HEK293 (cell line): ENCODE results near the gene PNMA5.
A peak's percentile ranks its signal among the peaks of the same experiment; 100 is the strongest.

Experiments used
- KLF10 ChIP-seq: fragments of 450-650 bp; IDR thresholded peaks from 2 replicates; pipeline ENCODE4 v1.5.1; 2018; ENCODE audit warnings: missing biosample characterization, mild to moderate bottlenecking, missing genetic modification characterization
- KLF17 ChIP-seq: fragments of 450-650 bp; formaldehyde crosslinking; IDR thresholded peaks from 2 replicates; pipeline ENCODE4 v1.5.1; 2016; ENCODE audit warnings: missing biosample characterization, missing genetic modification characterization
- OSR2 ChIP-seq: fragments of 450-650 bp; formaldehyde crosslinking; IDR thresholded peaks from 2 replicates; pipeline ENCODE4 v1.5.1; 2016; ENCODE audit warnings: missing biosample characterization, missing genetic modification characterization
- OVOL3 ChIP-seq: fragments of 450-650 bp; formaldehyde crosslinking; IDR thresholded peaks from 2 replicates; pipeline ENCODE4 v1.5.1; 2016; ENCODE audit warnings: missing biosample characterization, missing genetic modification characterization
- ZNF112 ChIP-seq: fragments of 450-650 bp; formaldehyde crosslinking; IDR thresholded peaks from 2 replicates; pipeline ENCODE4 v1.5.0; 2017; ENCODE audit warnings: missing biosample characterization, missing genetic modification characterization
- ZNF335 ChIP-seq: fragments of 450-650 bp; formaldehyde crosslinking; conservative IDR thresholded peaks from 2 replicates; pipeline ENCODE4 v1.5.1; 2016; ENCODE audit warnings: missing biosample characterization, missing genetic modification characterization
- ZNF488 ChIP-seq: fragments of 450-650 bp; formaldehyde crosslinking; IDR thresholded peaks from 2 replicates; pipeline ENCODE4 v1.5.1; 2016; ENCODE audit warnings: missing biosample characterization, missing genetic modification characterization
- ZNF514 ChIP-seq: fragments of 450-650 bp; formaldehyde crosslinking; IDR thresholded peaks from 2 replicates; pipeline ENCODE4 v1.5.1; 2016; ENCODE audit warnings: missing biosample characterization, missing genetic modification characterization
- ZNF518A ChIP-seq: fragments of 450-650 bp; formaldehyde crosslinking; conservative IDR thresholded peaks from 2 replicates; pipeline ENCODE4 v1.5.1; 2016; ENCODE audit warnings: low read depth, missing biosample characterization, missing genetic modification characterization
- ZNF561 ChIP-seq: fragments of 450-650 bp; IDR thresholded peaks from 2 replicates; pipeline ENCODE4 v1.5.1; 2018; ENCODE audit warnings: missing biosample characterization, missing genetic modification characterization, borderline replicate concordance
- ZNF580 ChIP-seq: fragments of 450-650 bp; formaldehyde crosslinking; IDR thresholded peaks from 2 replicates; pipeline ENCODE4 v1.5.1; 2016; ENCODE audit warnings: missing biosample characterization, missing genetic modification characterization
- ZNF670 ChIP-seq: fragments of 450-650 bp; formaldehyde crosslinking; IDR thresholded peaks from 2 replicates; pipeline ENCODE4 v1.5.1; 2016; ENCODE audit warnings: missing biosample characterization, missing genetic modification characterization, low read depth
- ZNF776 ChIP-seq: fragments of 450-650 bp; formaldehyde crosslinking; IDR thresholded peaks from 2 replicates; pipeline ENCODE4 v1.5.0; 2017; ENCODE audit warnings: missing biosample characterization, missing genetic modification characterization, borderline replicate concordance
- ZSCAN30 ChIP-seq: fragments of 450-650 bp; IDR thresholded peaks from 2 replicates; pipeline ENCODE4 v1.5.1; 2018; ENCODE audit warnings: missing biosample characterization, mild to moderate bottlenecking, missing genetic modification characterization, moderate library complexity

The PNMA5 gene

DNA sequence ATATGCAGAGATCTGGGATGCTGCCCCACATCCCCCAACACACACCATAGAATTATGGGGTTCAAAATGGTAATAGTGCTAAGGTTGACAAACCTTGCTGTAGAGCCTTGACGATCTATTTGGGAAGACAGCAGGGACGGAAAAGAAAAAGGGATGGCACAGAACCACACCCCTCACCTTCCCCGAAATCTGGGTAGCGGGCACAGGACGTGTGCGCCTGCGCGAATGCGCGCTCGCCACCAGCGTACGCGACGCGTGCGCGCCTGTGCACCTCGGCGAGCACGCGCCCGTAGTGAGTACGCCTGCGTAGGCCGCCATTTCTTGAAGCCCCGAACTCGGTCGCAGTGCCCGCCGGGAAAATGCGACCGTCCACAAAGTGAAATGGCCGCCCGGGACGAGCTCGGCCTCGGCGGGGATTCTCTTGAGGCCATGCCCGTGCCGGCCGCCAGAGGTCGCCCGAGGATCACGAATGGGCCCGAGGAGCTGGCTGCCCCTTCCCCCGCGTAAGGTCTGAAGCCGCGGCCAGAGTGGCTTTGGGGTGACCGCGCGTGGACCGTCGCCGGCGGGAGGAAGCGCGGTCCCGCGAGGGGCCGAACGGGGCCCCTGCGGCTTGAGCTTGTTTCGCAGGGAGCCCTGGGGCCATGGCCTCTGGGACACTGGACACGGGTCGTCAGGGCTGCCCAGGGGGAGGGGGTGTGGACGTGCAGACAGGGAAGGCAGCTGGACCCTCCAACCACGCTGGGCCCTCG, 52.4 kb downstream of the PNMA5 start (continued):
- peak; percentile 36 for TF ChIP-seq ZNF335
- no peak for TF ChIP-seq ZNF776 (tag by site-specific recombination)
- TF ChIP-seq KLF17 (tag by site-specific recombination) = no peak
- no peak for TF ChIP-seq ZNF488 (tag by site-specific recombination)
- no peak for TF ChIP-seq ZNF112 (tag by site-specific recombination)
- TF ChIP-seq ZNF670 = no peak
- peak; percentile 53; the same call in 1 of the 2 replicates for TF ChIP-seq ZNF518A
- 0 out of 2 replicates have a peak, but pooled peaks have one; percentile 15 for TF ChIP-seq KLF10 (tag by site-specific recombination)
- TF ChIP-seq OSR2 (tag by site-specific recombination) = no peak
- peak; percentile 89 for TF ChIP-seq ZSCAN30 (tag by site-specific recombination)
- TF ChIP-seq ZNF514 (tag by site-specific recombination) = no peak
- TF ChIP-seq ZNF580 = no peak
- TF ChIP-seq OVOL3 (tag by site-specific recombination) = no peak
- 0 out of 2 replicates have a peak, but pooled peaks have one; percentile 20 for TF ChIP-seq ZNF561 (tag by site-specific recombination)
